KOPT-K1 (cell line): ENCODE measurements around the gene NFIA.
"Not testable (repeated sequence)": the region's sequence is repeated elsewhere in the genome, so short reads cannot be mapped to it uniquely, and the experiment has no call there.

Source experiments
- H3K27ac ChIP-seq: fragments of 200-600 bp; sonication (generic); 2 replicates; pipeline ENCODE4 v1.5.1; 2016; ENCODE audit warnings: antibody characterized with exemption, mild to moderate bottlenecking, low read depth, low read length; ENCODE audit not compliant: poor library complexity, severe bottlenecking
- H3K36me3 ChIP-seq: fragments of 200-600 bp; sonication (generic); 2 replicates; pipeline ENCODE4 v1.5.1; 2017; ENCODE audit warnings: antibody characterized with exemption, mild to moderate bottlenecking, low read length, moderate library complexity; ENCODE audit not compliant: insufficient read depth
- H3K9me3 ChIP-seq: fragments of 200-600 bp; sonication (generic); 2 replicates; pipeline ENCODE4 v1.5.1; 2017; ENCODE audit warnings: antibody characterized with exemption, low read length, mild to moderate bottlenecking; ENCODE audit not compliant: insufficient read depth, poor library complexity, severe bottlenecking

Gene NFIA

DNA sequence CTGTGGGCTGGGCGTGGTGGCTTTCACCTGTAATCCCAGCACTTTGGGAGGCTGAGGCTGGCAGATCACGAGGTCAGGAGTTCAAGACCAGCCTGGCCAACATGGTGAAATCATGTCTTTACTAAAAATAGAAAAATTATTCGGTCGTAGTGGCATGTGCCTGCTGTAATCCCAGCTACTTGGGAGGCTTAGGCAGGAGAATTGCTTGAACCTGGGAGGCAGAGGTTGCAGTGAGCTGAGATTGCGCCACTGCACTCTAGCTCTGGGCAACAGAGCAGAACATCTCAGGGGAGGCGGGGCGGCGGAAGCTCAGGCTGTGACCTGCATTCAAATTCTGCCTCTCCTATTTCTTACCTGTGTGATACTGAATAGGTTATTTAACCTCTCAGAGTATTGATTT is 196.1 kb downstream of the NFIA start:
- H3K36me3 ChIP-seq, H3K27ac ChIP-seq, H3K9me3 ChIP-seq: not testable (repeated sequence)

GRCh38 chr1:61278966-61279365 is 196.6 kb downstream of the NFIA start:
- Histone ChIP-seq H3K9me3 (no peaks in the 10 kb centered on the region), H3K27ac (no peak overlapping the region), H3K36me3 (no peaks in the 10 kb centered on the region)

DNA sequence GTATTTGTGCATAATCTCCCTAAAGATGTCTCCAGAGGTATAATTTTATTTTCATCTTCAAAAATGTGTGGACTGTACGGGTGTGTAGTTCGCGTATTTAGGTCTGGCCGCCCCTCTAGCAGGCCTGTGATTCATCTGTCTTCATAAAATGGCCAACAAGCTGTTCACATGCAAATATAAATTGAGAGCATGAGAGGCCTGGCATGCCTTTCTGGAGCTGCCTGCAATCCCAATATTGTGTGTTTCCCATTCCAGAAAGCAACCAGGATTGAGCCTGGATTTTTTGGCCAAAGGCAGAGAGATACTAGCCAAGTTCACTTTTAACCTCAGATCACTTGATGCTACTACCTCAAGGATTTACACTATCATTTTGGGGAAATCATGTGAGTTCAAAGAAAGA is 197.2 kb downstream of the NFIA start:
- Histone ChIP-seq H3K36me3 (no peaks in the 10 kb centered on the region), H3K9me3 (no peaks in the 10 kb centered on the region), H3K27ac (no peak overlapping the region)

GRCh38 chr1:61280452-61280851 is 198.1 kb downstream of the NFIA start:
- no peaks in the 10 kb centered on the region for H3K9me3 ChIP-seq
- no peak overlapping the region for H3K27ac ChIP-seq
- no peaks in the 10 kb centered on the region for H3K36me3 ChIP-seq

DNA sequence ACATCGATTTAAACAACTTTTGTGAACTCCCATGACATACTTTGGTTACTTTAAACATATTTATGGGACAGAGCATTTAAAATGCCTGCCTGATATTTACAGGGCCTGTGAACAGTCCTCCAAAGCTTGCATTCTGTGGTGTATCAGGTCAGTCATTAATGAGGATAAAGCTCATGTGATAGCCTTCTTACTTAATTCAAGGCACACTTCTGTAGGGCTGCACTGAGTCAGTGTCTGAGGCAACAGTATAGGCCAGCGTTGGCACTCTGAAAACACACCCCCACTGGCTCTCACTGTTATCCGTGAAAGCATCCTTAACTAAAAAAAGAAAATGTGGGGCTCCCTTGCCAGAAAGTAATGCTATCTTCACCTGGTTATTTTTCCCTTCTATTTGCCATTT is 200.0 kb downstream of the NFIA start:
- no peaks in the 10 kb centered on the region for H3K9me3 ChIP-seq
- no peak overlapping the region for H3K27ac ChIP-seq
- H3K36me3 ChIP-seq = no peaks in the 10 kb centered on the region

- Histone ChIP-seq H3K36me3 (no peaks in the 10 kb centered on the region), H3K9me3 (no peaks in the 10 kb centered on the region), H3K27ac (no peak overlapping the region)
Observed at GRCh38 chr1:61284248-61284854, 202.0 kb downstream of the NFIA start.

- no peaks in the 10 kb centered on the region for H3K9me3 ChIP-seq
- no peaks in the 10 kb centered on the region for H3K36me3 ChIP-seq
- H3K27ac ChIP-seq = no peak overlapping the region
Observed at GRCh38 chr1:61284936-61285335, 202.6 kb downstream of the NFIA start.

- Histone ChIP-seq H3K9me3 (no peaks in the 10 kb centered on the region), H3K36me3 (no peaks in the 10 kb centered on the region), H3K27ac (no peak overlapping the region)
Observed at GRCh38 chr1:61285371-61285885, 203.1 kb downstream of the NFIA start.

DNA sequence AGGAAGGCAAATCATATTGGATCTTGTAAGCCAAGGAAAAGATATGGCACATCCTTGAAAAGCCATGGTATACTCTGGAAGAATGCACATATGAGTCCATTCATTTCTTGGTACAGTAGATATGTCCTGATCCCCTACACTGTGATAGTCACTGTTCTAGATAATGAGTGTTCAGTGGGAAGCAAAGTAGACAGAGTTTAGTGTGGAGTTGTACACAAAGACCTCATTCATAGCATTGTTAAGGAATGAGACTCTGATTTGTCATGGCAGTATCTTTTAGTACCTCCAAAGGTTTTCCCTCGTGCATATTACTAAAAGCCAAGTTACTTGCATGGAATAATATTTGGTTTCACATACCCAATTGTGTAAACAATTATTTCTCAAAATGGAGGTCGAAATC is 204.7 kb downstream of the NFIA start:
- H3K9me3 ChIP-seq = no peaks in the 10 kb centered on the region
- H3K27ac ChIP-seq = no peak overlapping the region
- no peaks in the 10 kb centered on the region for H3K36me3 ChIP-seq

GRCh38 chr1:61287734-61288133 is 205.4 kb downstream of the NFIA start:
- Histone ChIP-seq H3K36me3 (no peaks in the 10 kb centered on the region), H3K9me3 (no peaks in the 10 kb centered on the region), H3K27ac (no peak overlapping the region)

DNA sequence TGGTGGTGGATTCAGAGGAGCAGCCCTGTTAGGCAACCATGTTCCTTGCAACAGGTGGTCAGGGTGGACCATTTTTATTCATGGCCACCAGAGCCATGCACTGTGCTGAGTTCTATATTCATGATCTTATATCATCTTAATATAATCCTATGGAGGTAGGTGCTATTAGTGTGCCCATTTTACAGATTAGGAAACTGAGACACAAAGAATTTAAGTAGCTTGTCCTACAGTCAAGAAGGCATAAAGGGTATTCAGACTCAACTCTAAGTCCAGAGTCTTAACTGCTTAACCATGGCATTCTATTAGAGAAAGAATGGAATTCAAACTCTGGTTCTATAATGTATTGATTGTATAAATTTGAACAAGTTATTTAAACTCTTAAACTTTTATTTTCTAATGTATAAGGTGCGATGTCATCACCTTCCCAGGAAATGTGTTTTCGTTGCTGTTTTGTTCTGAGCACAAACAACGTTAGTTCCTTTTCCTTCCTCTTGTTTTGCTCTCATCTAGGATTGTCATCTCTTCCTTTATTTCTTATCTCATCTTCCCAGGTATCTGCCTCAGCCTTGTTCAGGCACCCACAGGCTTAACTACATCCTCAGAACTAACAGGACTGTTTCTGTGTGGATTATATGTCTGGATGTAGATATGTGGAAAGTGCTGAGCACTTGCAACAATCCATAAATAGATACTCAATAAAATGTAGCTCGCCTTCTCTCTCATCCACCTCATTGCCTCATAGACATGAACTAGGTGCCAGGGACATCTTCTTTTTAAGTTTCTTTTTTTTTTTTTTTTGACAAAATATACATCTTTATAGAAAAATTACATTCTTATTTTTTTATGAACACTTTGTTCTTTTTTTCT is 207.1 kb downstream of the NFIA start:
- Histone ChIP-seq H3K9me3 (no peaks in the 10 kb centered on the region), H3K27ac (no peak overlapping the region), H3K36me3 (no peaks in the 10 kb centered on the region)

DNA sequence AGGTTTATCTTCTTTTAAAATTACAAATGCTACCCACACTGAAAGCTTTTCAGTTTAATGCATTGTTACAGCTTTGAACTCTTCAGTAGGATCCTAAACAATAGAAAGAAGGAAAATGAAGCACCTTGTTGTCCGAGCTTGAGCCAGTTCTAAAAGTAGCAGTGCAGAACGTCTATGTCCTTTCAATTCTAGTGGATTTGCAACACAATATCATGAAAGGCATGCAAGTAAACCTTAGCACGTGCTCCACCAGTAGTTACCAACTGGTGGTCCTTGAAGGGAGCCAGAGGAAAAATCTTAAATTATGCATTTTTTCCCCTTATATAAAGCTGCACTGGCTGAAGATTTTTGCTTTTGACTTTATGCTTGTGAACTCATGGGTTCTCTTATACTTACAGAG is 208.2 kb downstream of the NFIA start:
- no peaks in the 10 kb centered on the region for H3K36me3 ChIP-seq

DNA sequence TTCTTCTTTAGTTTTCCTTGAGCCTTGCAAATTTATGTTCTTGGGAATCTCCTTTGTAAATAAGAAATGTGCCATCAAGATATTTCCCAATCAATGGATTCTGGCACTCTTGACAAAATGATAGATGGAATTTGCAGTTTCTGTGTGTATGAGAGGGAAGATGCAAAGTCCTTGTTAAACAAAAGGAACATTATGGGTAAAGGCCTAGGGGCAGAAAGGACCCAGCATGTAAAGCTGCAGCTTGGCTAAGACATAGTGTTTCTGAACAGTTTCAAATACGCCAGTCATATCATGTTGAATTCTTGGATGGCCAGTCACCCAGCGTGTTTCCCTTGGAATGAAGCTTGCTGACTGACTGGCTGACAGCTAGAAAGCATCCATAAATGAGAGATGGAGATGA is 210.8 kb downstream of the NFIA start:
- H3K9me3 ChIP-seq = no peaks in the 10 kb centered on the region
- no peak overlapping the region for H3K27ac ChIP-seq
- H3K36me3 ChIP-seq = no peaks in the 10 kb centered on the region

More for the DNA sequence above, 208.2 kb downstream of the NFIA start:
- Histone ChIP-seq H3K27ac (no peak overlapping the region), H3K9me3 (no peaks in the 10 kb centered on the region)

DNA sequence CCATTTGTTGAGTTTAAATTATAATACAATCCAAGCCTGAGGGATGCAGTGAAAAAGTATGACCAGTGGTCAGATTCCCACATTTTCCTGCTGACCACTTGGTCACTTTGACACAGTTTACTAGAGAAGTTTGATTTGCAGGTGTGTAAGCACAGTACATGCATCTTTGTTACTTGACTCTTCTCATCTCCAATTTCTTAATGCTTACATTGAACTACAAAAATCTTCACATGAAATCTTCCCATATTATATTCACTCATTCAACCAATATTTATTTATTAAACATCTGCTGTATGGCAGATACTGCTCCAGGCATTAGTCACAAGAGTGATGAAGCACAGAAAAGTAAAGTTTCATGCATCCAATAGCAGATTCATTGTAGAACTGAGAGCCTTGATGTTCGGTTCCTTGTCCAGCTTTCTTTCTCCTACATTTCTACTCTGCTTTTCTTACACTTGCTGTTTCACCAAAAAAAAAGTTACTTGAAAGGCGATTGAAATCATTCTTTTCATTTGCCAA is 211.7 kb downstream of the NFIA start:
- H3K27ac ChIP-seq = no peak overlapping the region
- H3K36me3 ChIP-seq = no peaks in the 10 kb centered on the region
- no peaks in the 10 kb centered on the region for H3K9me3 ChIP-seq

- Histone ChIP-seq H3K36me3 (no peaks in the 10 kb centered on the region), H3K9me3 (no peaks in the 10 kb centered on the region), H3K27ac (no peak overlapping the region)
Observed at GRCh38 chr1:61294930-61295329, 212.6 kb downstream of the NFIA start.
